Measurements from ENCODE around the gene SRGAP1. TPM values are rescaled to one million over a fixed set of nuclear protein-coding genes. Genes with fewer than 3 reads are reported as not detected.

SRGAP1 gene
- polyA plus RNA-seq, 1 donor from 2014 or later = 4.8 TPM

- Histone ChIP-seq H3K9ac (ENCODE audit: low read length) (no peak overlapping the region), H3K36me3 (ENCODE audit: insufficient read depth, low read length) (peaks cover 14% of the 10 kb centered on the region), H3F3A (ENCODE audit: insufficient read depth, low read length, poor library complexity, severe bottlenecking) (no peaks in the 10 kb centered on the region)
These were observed 233.4 kb downstream of the SRGAP1 start for GRCh38 chr12:64077922-64078321.

DNA sequence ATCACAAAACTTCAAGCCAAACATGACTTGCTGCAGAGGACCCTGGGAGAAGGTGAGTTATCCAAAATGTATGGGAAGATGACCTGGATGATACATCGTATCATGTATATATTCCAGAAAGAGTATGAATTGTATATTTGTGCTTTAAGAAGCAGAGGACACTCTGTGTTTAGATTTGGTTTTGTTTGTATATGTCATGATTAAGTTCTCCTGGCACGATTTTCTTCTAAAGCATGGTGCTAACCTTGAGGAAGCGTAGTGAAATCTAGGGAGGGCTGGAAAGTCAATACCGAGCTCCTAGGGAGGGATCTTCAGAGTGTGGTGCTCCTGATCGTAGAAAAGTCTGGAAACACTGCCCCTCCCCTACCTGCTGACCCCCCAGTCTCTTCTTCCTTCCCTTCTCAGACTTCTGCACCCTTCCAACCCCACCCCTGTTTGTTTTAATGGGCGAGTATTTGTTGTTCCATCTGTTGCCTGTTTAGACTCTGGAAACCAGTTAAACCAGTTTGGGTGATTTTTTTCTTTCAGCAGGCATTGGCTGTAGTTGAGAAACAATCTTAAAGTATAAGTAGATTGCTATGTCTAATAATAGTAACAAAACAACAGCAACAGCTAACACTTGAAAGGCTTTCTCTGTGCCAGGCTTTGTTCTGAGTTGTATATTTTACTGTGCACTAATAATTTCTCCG lies 236.0 kb downstream of the SRGAP1 start:
- Histone ChIP-seq H3K27ac (ENCODE audit: low read length) (no peak overlapping the region), H3K9me3 (ENCODE audit: low read length) (no peaks in the 10 kb centered on the region), H3K9me2 (ENCODE audit: insufficient read depth, low read length) (no peaks in the 10 kb centered on the region), H3K4me2 (ENCODE audit: low read length) (no peak overlapping the region), H3K27me3 (ENCODE audit: insufficient read depth, low read depth, low read length) (no peaks in the 10 kb centered on the region), H3K9ac (ENCODE audit: low read length) (no peak overlapping the region), H3K79me2 (replicated peaks; ENCODE audit: insufficient read depth, low read length) (no peaks in the 10 kb centered on the region), H3F3A (ENCODE audit: insufficient read depth, low read length, poor library complexity, severe bottlenecking) (no peaks in the 10 kb centered on the region), H3K36me3 (ENCODE audit: insufficient read depth, low read length) (peaks cover 16% of the 10 kb centered on the region), H2AFZ (ENCODE audit: low read depth, low read length) (no peak overlapping the region), H4K20me1 (ENCODE audit: insufficient read depth) (no peaks in the 10 kb centered on the region), H3K4me3 (ENCODE audit: low read length) (no peak overlapping the region)
- TF ChIP-seq RAD21 (conservative IDR thresholded peaks at IDR 0.05) (no peak), EZH2 (IDR thresholded peaks at IDR 0.05; ENCODE audit: borderline replicate concordance, insufficient read depth, low read length, poor library complexity, severe bottlenecking) (no peak), EP300 (conservative IDR thresholded peaks at IDR 0.05; ENCODE audit: poor library complexity, severe bottlenecking) (no peak), SMC3 (conservative IDR thresholded peaks at IDR 0.05; ENCODE audit: poor library complexity) (no peak), MXI1 (conservative IDR thresholded peaks at IDR 0.05; ENCODE audit: poor library complexity, severe bottlenecking) (no peak), TAF1 (IDR thresholded peaks at IDR 0.05; ENCODE audit: low read depth) (no peak), POLR2AphosphoS5 (IDR thresholded peaks at IDR 0.05) (no peak)
- TF ChIP-seq, protein P1, sequence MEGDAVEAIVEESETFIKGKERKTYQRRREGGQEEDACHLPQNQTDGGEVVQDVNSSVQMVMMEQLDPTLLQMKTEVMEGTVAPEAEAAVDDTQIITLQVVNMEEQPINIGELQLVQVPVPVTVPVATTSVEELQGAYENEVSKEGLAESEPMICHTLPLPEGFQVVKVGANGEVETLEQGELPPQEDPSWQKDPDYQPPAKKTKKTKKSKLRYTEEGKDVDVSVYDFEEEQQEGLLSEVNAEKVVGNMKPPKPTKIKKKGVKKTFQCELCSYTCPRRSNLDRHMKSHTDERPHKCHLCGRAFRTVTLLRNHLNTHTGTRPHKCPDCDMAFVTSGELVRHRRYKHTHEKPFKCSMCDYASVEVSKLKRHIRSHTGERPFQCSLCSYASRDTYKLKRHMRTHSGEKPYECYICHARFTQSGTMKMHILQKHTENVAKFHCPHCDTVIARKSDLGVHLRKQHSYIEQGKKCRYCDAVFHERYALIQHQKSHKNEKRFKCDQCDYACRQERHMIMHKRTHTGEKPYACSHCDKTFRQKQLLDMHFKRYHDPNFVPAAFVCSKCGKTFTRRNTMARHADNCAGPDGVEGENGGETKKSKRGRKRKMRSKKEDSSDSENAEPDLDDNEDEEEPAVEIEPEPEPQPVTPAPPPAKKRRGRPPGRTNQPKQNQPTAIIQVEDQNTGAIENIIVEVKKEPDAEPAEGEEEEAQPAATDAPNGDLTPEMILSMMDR (IDR thresholded peaks at IDR 0.05; ENCODE audit: poor library complexity, severe bottlenecking) = no peak
- TF ChIP-seq, protein P2, sequence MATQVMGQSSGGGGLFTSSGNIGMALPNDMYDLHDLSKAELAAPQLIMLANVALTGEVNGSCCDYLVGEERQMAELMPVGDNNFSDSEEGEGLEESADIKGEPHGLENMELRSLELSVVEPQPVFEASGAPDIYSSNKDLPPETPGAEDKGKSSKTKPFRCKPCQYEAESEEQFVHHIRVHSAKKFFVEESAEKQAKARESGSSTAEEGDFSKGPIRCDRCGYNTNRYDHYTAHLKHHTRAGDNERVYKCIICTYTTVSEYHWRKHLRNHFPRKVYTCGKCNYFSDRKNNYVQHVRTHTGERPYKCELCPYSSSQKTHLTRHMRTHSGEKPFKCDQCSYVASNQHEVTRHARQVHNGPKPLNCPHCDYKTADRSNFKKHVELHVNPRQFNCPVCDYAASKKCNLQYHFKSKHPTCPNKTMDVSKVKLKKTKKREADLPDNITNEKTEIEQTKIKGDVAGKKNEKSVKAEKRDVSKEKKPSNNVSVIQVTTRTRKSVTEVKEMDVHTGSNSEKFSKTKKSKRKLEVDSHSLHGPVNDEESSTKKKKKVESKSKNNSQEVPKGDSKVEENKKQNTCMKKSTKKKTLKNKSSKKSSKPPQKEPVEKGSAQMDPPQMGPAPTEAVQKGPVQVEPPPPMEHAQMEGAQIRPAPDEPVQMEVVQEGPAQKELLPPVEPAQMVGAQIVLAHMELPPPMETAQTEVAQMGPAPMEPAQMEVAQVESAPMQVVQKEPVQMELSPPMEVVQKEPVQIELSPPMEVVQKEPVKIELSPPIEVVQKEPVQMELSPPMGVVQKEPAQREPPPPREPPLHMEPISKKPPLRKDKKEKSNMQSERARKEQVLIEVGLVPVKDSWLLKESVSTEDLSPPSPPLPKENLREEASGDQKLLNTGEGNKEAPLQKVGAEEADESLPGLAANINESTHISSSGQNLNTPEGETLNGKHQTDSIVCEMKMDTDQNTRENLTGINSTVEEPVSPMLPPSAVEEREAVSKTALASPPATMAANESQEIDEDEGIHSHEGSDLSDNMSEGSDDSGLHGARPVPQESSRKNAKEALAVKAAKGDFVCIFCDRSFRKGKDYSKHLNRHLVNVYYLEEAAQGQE (IDR thresholded peaks at IDR 0.05; ENCODE audit: borderline replicate concordance) = no peak

More at GRCh38 chr12:64077922-64078321, 233.4 kb downstream of the SRGAP1 start:
- H3K4me2 ChIP-seq (ENCODE audit: low read length) = no peak overlapping the region
- no peaks in the 10 kb centered on the region for H3K9me2 ChIP-seq (ENCODE audit: insufficient read depth, low read length)
- H2AFZ ChIP-seq (ENCODE audit: low read depth, low read length) = no peak overlapping the region
- H3K9me3 ChIP-seq (ENCODE audit: low read length) = no peaks in the 10 kb centered on the region
- no peaks in the 10 kb centered on the region for H3K27me3 ChIP-seq (ENCODE audit: insufficient read depth, low read depth, low read length)
- TF ChIP-seq, protein P2 (IDR thresholded peaks at IDR 0.05; ENCODE audit: borderline replicate concordance) = no peak
- no peak for TF ChIP-seq TAF1 (IDR thresholded peaks at IDR 0.05; ENCODE audit: low read depth)
- TF ChIP-seq, protein P1 (IDR thresholded peaks at IDR 0.05; ENCODE audit: poor library complexity, severe bottlenecking) = peak; percentile 15
- no peak for TF ChIP-seq POLR2AphosphoS5 (IDR thresholded peaks at IDR 0.05)
- no peaks in the 10 kb centered on the region for H4K20me1 ChIP-seq (ENCODE audit: insufficient read depth)
- H3K4me3 ChIP-seq (ENCODE audit: low read length) = no peak overlapping the region
- H3K79me2 ChIP-seq (replicated peaks; ENCODE audit: insufficient read depth, low read length) = no peaks in the 10 kb centered on the region
- no peak overlapping the region for H3K27ac ChIP-seq (ENCODE audit: low read length)

Measured in neural cell (in vitro differentiated cells).